Fibroblast of mammary gland (primary cell): Measurements from ENCODE around the gene IL1RAPL2.

ENCODE experiments used
- DNase-seq: peaks from one replicate; pipeline ENCODE4 v3.0.0-alpha.2; 2010; ENCODE audit warnings: low read depth
- H3K4me3 ChIP-seq: 2 replicates; pipeline ENCODE4 v1.5.1; 2011; ENCODE audit warnings: low read depth, mild to moderate bottlenecking, low read length, moderate library complexity; ENCODE audit not compliant: control insufficient read depth
- CTCF ChIP-seq: conservative IDR thresholded peaks from 2 replicates; pipeline ENCODE4 v1.5.1; 2011; ENCODE audit warnings: low read depth, low read length, inconsistent platforms; ENCODE audit not compliant: control insufficient read depth, insufficient read depth

The IL1RAPL2 gene

GRCh38 chrX:104566681-104567501, 892 bp downstream of the IL1RAPL2 start:
- no peak for TF ChIP-seq CTCF
- DNase-seq, result no peak
- no peak overlapping the region for H3K4me3 ChIP-seq

GRCh38 chrX:104567506-104567905, 1.5 kb downstream of the IL1RAPL2 start:
- TF ChIP-seq CTCF, result no peak
- DNase-seq, result no peak
- no peak overlapping the region for H3K4me3 ChIP-seq

GRCh38 chrX:104568304-104568915, 2.4 kb downstream of the IL1RAPL2 start:
- H3K4me3 ChIP-seq, result no peak overlapping the region
- TF ChIP-seq CTCF, result no peak
- DNase-seq, result no peak

- no peak overlapping the region for H3K4me3 ChIP-seq
- no peak for TF ChIP-seq CTCF
- DNase-seq, result no peak
Observed at GRCh38 chrX:104618106-104618895, 52.3 kb downstream of the IL1RAPL2 start.

- TF ChIP-seq CTCF, result no peak
- no peak overlapping the region for H3K4me3 ChIP-seq
- DNase-seq, result no peak
Observed at GRCh38 chrX:104621781-104622180, 55.8 kb downstream of the IL1RAPL2 start.

- TF ChIP-seq CTCF, result no peak
- no peak for DNase-seq
- no peak overlapping the region for H3K4me3 ChIP-seq
Observed at GRCh38 chrX:104641176-104641575, 75.2 kb downstream of the IL1RAPL2 start.
